GM20431 (cell line): ENCODE data around the gene TSPAN11.
"Not testable (repeated sequence)": the region's sequence is repeated elsewhere in the genome, so short reads cannot be mapped to it uniquely, and the experiment has no call there.

Source experiments
- in situ Hi-C: fragments of 300-500 bp; cut with MseI, MboI; formaldehyde crosslinking; loops from one replicate; pipeline ENCODE4 v1.15.0; 2020; ENCODE audit warnings: low sequenced_read_pairs; ENCODE audit not compliant: unreplicated experiment

TSPAN11 gene

DNA sequence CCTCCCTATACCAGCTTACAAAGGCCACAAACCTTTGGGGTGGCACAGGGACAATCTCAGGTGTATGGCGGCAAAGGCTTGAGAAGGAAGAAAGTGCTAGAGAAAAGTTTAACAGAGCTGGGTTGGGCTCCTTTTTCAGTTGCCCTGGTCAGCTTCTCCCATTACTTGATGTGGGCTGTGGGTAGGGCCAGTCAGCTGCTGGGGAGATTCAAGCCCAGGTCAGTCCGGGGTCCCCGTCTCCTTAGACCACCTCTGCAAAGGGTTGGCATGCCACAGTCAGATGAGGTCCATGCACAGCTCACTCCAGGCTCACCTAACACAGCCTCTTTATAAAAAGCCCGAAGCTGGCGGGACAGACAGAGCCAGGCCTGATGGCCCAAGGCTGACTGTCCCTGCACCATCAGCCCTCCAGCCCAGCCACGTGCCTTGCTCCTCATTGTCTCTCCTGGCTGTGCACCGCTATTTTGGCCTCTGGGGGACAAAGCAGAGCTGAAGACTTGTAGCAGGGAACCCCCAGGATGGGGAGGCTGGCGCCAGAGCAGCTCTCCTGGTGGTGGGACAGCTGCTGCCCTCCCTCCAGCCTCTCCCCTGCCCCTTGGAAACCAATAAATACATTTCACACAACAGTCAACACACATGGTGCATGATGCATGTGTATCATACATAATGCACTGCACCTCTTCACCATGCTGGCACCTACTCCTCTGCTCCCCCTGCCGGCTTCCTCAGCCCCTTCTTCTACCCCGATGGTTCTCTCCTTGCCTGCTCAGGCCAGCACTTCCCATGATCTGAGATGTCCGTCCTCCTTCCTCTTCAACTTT, 85.4 kb downstream of the TSPAN11 start:
- in situ Hi-C loops, result no loop called here

DNA sequence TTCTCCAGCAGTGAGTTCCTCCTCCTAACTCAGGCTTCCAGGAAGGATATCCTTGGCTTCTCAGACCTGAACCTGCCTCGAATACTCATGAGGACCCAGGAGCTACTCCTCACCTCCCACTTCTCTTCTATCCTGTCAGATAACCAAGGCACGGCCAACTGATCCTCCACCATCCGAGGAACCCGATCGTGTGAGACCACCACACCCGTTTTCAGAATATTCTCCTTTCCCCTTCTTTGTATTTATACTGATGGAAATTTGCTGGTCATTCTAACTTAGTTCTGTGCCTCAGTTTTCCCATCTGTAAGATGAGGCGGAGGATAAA, 86.0 kb downstream of the TSPAN11 start:
- in situ Hi-C loops, result not testable (repeated sequence)

DNA sequence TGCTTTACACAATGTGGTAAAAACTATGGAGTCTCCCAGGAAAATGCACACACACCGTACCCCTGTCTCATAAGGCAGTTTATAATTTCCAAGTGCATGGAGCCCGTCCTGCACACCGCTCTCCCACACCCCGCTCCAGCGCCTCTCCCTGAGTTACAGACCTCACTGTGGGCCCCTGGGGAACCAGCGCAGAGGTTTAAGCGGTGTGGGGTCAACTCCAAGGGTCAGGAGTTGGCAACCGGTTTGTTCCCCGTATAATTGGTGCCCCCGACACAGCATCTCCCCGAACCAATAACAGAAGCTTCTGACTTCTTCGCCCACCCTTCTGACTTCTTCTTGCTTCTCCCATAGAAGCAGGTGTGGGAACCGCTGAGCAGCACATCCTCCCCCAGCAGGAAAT, 88.7 kb downstream of the TSPAN11 start:
- in situ Hi-C loops, result no loop called here

DNA sequence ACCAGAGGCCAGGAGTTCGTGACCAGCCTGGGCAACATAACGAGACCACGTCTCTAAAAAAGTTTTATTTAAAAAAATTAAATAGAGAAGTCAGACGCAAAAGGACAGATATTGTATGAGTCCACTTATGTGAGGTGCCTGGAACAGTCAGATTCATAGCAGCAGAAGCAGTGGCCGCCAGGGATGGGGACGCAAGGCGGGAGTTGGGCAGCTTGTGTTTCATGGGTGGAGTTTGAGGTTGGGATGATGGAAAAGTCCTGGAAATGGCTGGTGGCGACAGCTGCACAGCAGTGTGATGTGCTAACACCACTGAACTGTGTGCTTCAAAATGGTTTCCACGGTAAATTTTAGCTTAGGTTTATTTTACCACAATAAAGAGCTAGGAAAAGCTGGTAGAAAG, 89.5 kb downstream of the TSPAN11 start:
- in situ Hi-C loops, result no loop called here

DNA sequence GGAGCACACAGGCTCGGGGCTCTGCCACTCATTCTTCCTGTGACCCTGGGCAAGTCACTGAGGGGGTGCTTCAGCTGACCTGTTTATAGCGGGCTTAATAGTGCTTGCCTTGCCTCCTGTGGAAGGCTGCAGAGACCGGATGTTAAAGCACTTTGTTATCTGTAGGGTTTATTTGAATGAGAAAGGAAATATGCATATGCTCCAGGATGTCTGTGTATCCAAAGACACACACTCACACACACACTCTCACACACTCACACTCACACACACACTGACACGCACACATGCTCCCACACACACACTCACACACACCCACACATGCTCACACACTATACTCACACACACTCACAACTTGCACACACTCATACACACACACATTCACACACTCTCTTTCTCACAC, 91.0 kb downstream of the TSPAN11 start:
- in situ Hi-C loops, result no loop called here

DNA sequence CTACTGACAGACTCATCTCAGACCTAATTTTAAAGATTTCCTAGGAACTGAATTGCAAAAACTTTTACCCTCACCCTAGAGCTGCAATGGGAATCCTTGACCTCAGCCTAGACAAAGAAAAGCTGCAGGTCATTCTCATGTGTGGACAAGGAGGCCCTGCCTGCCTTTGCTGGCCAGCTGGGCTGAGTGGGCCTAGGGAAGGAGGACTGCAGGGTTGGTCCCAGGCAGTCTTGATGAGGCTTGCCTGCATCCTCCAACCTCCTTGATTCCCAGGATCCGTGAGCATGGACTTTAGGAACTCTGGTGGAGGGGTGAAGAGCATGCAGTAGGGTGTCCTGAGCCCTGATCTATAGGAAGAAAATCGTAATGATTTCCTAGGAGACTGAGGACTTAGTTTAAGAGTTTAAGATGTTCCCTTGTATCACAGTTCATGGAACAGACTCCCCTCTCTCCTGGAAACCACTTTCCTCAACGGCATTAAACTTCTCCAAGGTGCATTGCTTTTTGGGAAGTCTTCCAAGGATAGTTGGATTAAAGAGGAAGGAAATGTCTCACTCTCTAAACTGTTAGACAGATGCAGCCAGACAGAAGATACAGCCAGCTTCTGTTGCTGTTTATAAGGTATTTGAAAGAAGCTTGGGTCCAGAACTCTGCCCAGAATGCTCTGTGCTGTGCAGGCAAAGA, 91.7 kb downstream of the TSPAN11 start:
- in situ Hi-C loops, result no loop called here

DNA sequence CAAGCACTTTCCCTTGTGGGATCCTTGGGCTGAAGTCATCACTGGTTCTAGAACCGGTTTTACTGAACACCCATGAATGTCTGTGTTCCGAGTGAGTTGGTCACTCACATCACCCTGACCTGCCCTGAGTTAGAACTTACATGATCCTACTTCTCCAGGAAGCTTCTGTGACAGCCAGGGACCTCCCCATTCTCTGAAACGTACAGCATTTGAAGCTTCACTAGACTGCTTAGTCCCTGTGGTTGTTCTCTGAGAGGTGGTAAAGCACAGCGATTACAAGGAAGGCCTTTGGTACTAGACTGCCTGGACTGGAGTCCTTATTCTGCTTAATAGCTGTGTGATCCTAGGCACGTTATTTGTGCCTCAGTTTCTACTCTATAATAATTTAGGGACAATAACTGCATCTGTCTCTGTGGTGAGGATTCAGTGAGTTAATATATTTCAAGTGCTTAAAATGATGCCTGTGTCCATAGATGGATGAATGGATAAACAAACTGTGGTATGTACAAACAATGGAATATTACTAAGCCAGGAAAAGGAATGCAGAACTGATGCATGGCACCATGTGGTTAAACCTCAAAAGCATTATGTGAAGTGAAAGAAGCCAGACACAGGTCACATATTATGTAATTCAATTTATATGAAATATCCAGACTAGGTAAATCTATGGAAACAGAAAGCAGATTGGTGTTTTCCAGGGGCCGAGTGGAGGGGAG, 92.4 kb downstream of the TSPAN11 start:
- in situ Hi-C loops, result no loop called here

DNA sequence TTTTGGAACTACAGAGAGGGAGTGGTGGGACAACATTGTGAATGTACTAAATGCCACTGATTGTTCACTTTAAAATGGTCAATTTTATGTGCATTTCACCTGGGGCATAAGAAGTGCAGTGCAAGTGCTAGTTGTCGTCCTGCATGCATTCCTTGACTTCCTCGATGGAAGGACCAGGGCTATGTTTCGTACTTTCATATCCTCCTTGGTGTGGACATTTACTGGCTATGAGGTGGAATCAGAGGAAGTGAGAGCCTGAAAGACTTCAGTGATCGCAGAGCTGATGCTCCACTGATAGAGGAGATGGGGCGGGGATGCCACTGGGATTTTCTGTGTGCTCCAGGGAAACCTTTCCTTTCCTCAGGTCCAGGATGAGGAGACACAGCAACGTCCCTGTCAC, 93.0 kb downstream of the TSPAN11 start:
- in situ Hi-C loops, result no loop called here

DNA sequence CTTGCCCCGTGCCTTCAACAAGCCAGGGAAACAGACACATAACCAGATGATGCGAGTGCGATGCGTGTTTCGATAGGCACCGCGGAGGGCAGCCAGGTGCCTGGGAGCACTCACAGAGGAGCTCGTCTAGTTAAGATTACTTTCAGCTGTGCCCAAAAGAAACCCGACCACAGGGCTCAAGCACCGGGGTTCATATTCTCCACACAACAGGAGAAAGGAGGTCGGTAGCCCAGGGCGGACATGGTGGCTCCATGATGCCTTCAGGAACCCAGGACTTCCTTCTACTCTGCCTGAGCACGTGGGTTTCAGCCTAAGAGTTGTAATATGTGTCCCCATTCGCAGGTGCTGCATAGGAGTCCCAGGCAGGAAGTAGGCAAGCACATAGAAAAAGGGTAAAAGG, 93.4 kb downstream of the TSPAN11 start:
- in situ Hi-C loops, result no loop called here

DNA sequence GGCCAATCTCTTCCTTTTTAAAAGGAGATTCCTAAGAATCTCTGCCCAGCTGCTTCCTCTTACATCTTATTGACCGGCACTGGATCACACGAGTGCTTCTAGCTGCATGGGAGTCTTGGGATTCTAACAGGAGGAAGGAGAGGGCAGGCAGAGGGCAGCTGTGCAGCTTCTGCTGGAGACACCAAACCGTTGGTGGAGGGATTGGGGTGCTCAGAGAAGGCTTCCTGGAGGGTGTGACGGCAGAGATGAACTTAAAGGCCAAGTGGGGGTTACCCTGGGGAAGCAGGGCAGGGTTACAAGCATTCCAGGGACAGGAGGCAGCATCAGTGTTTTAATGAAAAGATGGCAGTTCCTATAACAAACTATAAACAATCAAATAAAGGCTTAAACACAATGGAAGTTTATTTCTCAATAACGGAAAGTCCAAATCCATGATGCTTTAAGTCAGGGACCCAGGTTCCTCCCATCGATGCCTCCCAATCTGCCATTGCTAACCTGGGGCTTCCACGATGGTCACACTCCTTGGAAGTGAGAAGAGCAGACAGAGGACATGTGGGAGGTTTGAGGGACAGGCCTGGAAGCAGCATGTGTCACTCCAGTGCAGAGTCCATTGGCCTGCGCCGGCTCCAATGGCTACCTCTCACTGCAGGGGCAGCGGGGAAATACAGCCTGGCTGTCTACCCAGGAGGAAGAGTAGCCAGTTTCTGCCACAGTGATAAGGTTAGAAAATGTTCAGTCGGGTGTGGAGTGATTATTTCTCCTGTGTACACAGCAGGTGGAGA, 94.0 kb downstream of the TSPAN11 start:
- in situ Hi-C loops, result no loop called here

DNA sequence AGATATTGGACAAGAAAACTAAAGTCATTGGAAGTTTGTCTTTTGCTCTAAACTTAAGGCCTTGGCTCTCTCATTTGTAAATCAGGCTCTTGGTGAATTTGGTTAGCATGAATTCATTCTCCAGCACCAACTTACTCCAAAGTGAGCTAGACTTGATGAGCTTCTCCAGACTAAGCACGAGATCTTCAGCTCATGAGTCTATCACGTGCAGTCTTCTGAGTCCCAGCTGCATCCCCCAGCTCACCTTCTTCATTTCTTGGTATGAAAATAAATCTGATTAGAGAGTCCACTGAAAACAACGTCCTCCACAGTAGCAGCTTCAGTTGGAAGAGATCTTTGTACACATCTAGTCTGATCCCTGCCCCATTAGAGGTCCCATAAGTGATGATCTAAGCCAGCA, 94.6 kb downstream of the TSPAN11 start:
- in situ Hi-C loops, result no loop called here

DNA sequence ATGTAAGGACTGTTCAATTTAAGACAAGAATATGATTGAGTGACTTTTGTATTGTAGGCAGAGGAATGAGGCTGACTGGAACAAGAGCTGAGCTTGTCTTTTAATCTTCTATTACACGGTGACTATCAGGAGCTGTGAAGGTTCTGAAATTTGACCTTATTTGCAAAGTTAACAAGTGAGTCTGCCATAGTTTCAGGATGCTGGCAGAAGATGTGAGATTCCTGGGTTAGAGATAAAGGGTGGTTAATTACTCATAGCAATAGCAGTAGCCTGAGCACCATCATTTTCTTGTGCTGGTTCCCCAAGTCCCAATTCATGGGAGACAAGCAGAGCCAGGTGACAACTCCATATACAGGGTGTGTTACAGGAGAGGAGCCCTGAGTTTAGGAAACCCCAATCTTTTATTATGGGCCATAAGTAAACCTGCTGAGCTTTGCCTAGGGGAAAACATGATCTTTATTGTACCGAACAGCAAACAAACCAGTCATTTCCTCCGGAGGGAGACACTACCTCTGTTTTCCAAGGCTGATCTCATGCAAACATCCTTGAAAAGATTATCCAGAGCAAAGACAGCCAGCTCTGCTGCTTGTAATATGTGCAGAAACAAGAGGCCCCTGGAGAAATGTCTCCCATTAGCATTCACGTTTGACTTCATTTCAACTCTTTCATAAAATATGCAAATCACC, 95.4 kb downstream of the TSPAN11 start:
- in situ Hi-C loops, result no loop called here

DNA sequence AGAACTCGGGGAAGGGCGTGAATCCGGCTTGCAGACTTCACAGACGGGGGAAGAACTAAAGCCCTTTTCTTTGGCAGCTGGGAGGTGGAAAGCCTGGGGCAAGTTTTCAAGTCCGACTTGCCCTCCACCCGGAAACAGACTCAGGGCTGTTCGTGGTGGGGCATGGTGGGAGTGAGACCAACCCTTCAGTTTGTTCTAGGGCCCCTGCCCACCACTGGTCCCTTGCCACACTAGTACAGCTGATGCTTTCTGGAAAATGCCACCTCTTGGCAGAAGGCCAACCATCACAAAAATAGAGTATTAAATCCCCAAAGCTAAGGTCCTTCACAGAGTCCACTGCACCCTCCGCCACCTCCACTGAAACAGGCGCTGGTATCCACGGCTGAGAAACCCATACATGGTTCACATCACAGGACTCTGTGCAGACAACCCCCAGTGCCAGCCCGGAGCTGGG, 96.8 kb downstream of the TSPAN11 start:
- in situ Hi-C loops, result no loop called here

DNA sequence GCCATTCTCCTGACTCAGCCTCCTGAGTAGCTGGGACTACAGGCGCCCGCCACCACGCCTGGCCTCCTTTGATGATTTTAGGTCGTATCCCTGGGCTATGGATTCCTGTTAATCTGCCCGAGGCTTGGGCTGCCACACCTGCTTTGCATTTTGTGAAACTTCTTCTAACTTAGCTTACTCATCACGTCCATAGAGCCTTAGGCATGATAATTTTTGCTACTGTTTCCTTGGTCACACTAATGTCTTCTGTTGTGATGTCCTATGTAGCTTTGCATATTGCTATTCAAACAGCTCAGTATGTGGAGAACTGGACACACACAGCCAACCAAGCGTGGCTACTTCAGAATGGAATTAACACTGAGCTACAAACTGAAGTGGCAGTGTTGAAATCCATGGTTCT, 99.7 kb downstream of the TSPAN11 start:
- in situ Hi-C loops, result no loop called here

DNA sequence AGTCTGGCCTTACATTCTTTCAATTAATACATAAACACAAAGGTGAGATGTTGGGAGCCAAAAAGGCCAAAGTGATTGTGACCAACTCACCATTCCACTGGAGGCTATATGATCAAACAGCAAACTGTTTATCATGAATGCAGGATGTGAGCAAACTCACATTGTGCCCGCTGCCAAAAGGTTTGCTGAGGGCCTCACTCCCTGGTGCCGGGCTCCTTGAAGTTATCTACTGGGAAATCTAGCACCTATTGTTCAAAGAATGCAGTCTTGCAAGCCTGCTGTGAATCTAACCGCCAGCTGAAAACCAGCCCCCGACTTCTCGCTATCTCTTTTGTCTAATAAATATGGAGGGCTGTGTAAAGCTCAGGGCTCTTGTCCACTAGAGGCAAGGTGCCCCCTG, 100.5 kb downstream of the TSPAN11 start:
- in situ Hi-C loops, result not testable (repeated sequence)

DNA sequence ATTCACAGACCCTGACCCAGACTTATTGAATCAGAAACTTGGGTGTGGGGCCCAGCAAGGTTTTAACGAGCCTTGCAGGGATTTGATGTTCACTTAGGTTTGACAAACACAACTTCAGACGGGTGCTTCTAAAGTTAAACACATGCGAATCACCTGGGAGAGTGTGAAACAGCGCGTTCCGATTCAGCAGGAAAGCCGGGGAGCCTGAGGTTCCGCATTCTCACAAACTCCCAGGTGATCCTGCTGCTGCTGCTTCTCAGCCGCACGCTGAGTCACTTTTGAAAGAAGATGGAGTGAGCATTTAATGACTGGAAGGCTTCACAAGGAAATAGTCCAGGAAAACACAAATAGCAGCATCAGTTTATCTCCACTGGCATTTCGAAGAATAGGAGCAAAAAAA, 102.9 kb downstream of the TSPAN11 start:
- in situ Hi-C loops, result no loop called here

DNA sequence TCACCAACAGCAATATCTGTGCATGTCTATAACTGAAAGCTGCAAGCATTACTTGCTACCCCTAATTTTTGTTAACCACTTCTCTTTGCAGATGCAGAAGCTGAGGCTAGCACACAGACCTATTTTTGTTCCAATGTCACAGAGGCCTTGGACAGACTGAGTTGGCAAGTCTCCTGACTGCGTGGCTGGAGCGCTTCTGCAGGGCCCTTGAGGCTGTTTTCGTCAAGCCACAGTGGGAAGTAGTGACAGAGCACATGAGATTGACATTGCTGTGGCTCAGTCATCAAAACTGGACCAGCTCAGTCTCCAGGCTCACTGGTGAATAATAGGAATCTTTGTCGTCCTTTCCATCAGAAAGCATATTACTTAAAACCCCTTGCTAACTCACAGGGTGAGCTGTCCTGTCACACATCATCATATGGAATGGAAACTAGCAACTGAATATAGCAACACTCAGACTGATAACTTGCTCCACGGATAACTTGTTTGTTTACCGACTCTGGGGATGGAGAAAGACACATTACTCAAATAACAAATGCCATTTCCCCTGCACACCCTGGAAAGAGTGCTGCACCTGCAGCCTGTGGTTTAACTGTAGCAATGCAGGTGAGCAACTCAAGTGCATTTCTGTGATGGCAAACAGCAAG, 103.5 kb downstream of the TSPAN11 start:
- in situ Hi-C loops, result no loop called here

DNA sequence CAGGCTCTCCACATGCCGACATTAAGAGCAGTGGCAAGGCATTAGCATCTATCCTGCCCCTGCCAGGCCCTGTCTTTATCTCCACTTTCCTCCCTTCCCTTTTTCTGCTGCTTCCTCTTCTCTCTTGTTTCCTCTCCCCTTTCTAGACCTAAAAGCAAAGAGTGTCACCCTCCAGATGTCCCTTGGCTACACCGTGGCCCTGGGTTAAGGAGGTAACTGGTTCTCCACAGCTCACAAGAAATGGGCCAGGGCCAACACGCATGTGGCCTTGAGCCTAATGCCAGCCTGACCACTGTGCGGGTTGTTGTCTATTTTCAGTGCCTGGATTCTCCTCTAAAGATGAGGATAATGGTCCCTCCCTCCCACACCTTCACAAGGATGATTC, 105.4 kb downstream of the TSPAN11 start:
- in situ Hi-C loops, result no loop called here

DNA sequence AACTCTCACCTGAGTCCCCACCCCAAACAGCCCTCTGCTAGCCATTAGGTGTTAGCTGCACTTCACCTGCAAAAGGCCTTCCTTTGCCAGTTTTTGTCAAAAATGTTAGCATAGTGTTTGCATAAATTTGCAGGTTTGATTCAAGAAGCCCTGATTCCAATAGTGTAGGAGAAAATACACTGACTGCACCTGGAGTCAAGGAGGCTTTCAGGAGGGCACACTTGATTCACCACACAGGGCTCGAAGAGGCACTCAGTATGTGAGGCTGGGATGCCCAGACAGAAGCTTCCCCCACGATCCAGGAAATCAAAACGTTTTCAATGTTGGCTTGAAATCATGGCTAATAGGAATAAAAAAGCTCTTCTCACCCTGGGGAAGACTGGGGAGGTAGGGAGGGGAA, 106.6 kb downstream of the TSPAN11 start:
- in situ Hi-C loops, result no loop called here
